Measurements from ENCODE around the gene NUP85.

Gene NUP85

GRCh38 chr17:75240394-75241142, 35.1 kb downstream of the NUP85 start:
- peak; percentile 74 for TF ChIP-seq CTCF (IDR thresholded peaks at IDR 0.05; ENCODE audit: low read depth, low read length)
- peak; percentile 31 to 42 for DNase-seq (ENCODE audit: low read depth in 2 of 2)
- H3K4me3 ChIP-seq (replicated peaks in 1 of 2; ENCODE audit: low read depth in 2 of 2, low read length in 2 of 2): no peak overlapping the region

DNA sequence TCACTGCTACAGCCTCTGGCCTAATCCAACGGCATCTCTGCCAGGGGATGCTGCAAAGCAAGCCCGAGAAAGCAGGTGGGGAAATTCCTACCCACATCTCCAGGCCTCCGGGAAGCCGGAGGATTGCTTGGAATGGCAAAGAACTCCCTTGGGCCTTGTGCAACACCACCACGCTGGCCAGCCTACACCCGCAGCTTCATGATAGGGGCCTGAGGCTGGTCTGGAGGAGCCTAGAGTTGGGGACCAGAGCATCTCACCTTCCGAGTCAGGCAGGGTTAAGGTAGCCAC, 35.6 kb downstream of the NUP85 start:
- H3K4me3 ChIP-seq (replicated peaks in 1 of 2; ENCODE audit: low read depth in 2 of 2, low read length in 2 of 2): no peak overlapping the region
- no peak for TF ChIP-seq CTCF (IDR thresholded peaks at IDR 0.05; ENCODE audit: low read depth, low read length)
- peak; percentile 51 to 58 for DNase-seq (ENCODE audit: low read depth in 2 of 2)

GRCh38 chr17:75241502-75241901, 36.0 kb downstream of the NUP85 start:
- H3K4me3 ChIP-seq (replicated peaks in 1 of 2; ENCODE audit: low read depth in 2 of 2, low read length in 2 of 2): no peak overlapping the region
- TF ChIP-seq CTCF (IDR thresholded peaks at IDR 0.05; ENCODE audit: low read depth, low read length): no peak
- peak in 1 of 2 donors; percentile 16 for DNase-seq (ENCODE audit: low read depth in 2 of 2)

DNA sequence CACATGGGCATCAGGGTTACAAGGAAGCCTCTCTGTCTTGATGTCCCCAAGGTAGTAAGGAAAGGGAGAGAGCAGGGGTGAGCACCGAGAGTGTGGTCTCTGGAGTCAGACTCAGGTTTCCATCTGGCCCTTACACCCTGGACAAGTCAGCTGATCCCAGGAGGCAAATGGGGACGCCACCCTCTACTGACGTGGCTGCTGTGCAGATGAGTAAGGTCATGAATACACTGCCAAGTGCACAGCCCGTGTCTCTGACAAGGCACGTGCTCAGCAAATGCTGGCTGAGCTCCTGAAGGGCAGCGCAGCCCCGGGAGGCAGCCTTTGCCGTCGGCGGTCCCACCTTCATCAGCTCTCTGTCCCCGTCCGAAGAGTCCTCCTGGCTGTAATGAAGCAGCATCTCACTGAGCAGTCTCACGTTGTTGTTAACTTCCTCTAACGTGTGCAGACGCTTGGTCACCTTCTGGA, 36.5 kb downstream of the NUP85 start:
- H3K4me3 ChIP-seq (replicated peaks in 1 of 2; ENCODE audit: low read depth in 2 of 2, low read length in 2 of 2): no peak overlapping the region
- no peak for TF ChIP-seq CTCF (IDR thresholded peaks at IDR 0.05; ENCODE audit: low read depth, low read length)
- DNase-seq (ENCODE audit: low read depth in 2 of 2): peak; percentile 17 to 72

GRCh38 chr17:75242461-75243042, 37.1 kb downstream of the NUP85 start:
- no peak for DNase-seq (ENCODE audit: low read depth in 2 of 2)
- no peak overlapping the region for H3K4me3 ChIP-seq (replicated peaks in 1 of 2; ENCODE audit: low read depth in 2 of 2, low read length in 2 of 2)
- no peak for TF ChIP-seq CTCF (IDR thresholded peaks at IDR 0.05; ENCODE audit: low read depth, low read length)

GRCh38 chr17:75244133-75244866, 38.8 kb downstream of the NUP85 start:
- no peak for DNase-seq (ENCODE audit: low read depth in 2 of 2)
- H3K4me3 ChIP-seq (replicated peaks in 1 of 2; ENCODE audit: low read depth in 2 of 2, low read length in 2 of 2): no peak overlapping the region
- no peak for TF ChIP-seq CTCF (IDR thresholded peaks at IDR 0.05; ENCODE audit: low read depth, low read length)

Measured in cardiac fibroblast (primary cell).